ENCODE measurements around the gene RPLP2. TPM values are rescaled to one million over a fixed set of nuclear protein-coding genes. Genes with fewer than 3 reads are reported as not detected.

The RPLP2 gene
- total RNA-seq, 1 donor from 2014 or later = 1,651 TPM

DNA sequence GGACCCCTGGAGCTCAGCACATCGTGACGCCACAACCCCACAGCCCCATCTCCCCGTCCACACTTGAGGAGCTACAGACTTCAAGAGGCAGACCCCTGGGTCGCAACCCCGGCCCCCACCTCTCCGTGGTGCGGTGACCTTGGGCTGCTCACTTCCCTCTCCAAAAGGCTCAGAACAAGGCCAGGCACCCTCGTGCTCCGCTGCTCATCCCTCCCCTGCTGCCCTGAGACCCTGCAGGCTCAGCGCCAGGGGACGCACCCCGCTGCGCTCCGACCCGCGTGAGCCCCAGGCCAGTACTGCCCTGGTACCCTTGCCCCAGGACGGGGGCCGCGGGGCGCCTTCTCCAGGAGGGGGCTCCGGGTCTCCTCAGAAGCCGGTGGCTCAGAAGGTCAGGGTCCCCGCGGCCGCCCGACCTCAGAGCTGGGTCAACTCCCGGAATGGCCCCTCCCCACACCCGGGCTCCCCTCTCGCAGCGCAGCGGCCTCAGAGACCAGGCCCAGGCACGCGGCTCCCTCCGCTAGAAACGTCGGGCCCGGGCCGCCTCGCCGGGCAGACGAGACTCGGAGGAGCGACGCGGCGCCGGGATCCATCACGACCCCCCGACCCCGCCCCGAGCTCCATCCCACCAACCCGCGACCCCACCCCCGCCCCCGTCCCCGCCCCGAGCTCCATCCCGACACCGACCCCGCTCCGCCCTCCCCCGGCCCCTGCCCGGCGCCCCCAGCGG is 33.0 kb upstream of the RPLP2 start:
- H3K4me3 Mint-ChIP-seq = peak overlapping the region; percentile 73
- H3K27me3 Mint-ChIP-seq (ENCODE audit: low read depth) = no peaks in the 10 kb centered on the region
- peaks cover 14% of the 10 kb centered on the region for H3K4me1 Mint-ChIP-seq
- DNase-seq (ENCODE audit: low spot score in 2 of 2, unreplicated experiment in 2 of 2) = peak; percentile 48 to 67
- no peaks in the 10 kb centered on the region for H3K36me3 Mint-ChIP-seq
- H3K9me3 Mint-ChIP-seq = no peaks in the 10 kb centered on the region
- H3K27ac Mint-ChIP-seq = peak overlapping the region; percentile 59
- TF ChIP-seq, protein P1, sequence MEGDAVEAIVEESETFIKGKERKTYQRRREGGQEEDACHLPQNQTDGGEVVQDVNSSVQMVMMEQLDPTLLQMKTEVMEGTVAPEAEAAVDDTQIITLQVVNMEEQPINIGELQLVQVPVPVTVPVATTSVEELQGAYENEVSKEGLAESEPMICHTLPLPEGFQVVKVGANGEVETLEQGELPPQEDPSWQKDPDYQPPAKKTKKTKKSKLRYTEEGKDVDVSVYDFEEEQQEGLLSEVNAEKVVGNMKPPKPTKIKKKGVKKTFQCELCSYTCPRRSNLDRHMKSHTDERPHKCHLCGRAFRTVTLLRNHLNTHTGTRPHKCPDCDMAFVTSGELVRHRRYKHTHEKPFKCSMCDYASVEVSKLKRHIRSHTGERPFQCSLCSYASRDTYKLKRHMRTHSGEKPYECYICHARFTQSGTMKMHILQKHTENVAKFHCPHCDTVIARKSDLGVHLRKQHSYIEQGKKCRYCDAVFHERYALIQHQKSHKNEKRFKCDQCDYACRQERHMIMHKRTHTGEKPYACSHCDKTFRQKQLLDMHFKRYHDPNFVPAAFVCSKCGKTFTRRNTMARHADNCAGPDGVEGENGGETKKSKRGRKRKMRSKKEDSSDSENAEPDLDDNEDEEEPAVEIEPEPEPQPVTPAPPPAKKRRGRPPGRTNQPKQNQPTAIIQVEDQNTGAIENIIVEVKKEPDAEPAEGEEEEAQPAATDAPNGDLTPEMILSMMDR (IDR thresholded peaks at IDR 0.05; ENCODE audit: unreplicated experiment) = no peak

- Mint-ChIP-seq H3K36me3 (no peaks in the 10 kb centered on the region), H3K9me3 (no peaks in the 10 kb centered on the region), H3K4me3 (peak within 1 kb of the TSS; percentile 77), H3K27me3 (ENCODE audit: low read depth) (no peaks in the 10 kb centered on the region), H3K27ac (peak within 1 kb of the TSS; percentile 71), H3K4me1 (peaks cover 14% of the 10 kb centered on the region)
- peak; percentile 94 to 98 for DNase-seq (ENCODE audit: low spot score in 2 of 2, unreplicated experiment in 2 of 2)
- TF ChIP-seq, protein P1 (IDR thresholded peaks at IDR 0.05; ENCODE audit: unreplicated experiment) = no peak
These were observed 32.2 kb upstream of the RPLP2 start, which contains the start of gene GATD1 for GRCh38 chr11:777288-778255. GATD1 (minus strand) TSS chr11:777487; CDS start chr11:777462, 25 bp downstream.

DNA sequence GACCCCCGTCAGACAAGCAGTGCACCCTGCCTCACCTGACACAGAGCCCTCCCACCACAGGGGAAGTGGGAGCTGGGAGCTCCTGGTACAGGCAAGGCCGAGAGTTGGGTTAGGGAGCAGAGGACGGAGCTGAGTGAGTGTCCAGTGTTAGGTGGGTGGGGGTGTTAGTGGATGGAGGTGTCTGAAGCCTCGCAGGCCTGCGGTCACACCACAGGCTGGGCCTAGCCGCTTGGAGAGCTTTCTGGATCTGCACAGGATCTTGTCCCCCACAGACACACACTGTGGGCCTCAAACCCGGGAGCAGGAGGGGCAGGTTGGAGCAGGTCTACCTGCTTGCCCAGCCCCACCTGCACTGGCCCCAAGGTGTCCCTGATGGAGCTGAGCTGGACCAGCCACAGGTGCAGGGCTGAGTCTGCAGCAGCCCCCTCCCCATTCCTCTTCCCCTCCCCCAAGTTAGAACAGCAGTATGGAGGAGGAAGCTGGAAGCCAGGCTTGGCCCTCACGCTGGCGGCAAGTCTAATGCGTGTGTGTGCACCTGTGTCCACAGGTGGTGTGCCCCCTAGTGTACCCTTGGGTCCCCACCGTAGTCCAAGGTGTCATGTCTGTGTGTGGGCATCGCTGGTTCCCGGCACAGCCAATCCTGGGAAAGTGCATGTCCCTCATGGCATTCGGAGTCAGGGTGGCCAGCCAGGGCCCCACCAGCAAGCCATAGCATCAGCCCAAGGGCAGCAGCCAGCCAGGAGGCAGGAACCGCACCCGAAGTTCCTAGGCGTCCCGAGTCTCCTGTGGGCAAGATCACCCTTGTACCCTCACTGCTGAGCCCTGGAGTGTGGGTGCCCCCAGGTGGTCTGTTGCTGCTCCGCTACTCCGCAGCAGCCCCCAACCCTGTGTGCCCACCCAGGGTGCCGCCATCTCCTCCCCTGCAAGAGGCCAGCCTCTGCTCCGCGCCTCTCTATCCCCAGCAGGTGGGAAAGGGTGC is 30.5 kb upstream of the RPLP2 start:
- Mint-ChIP-seq H3K4me1 (peaks cover 26% of the 10 kb centered on the region), H3K4me3 (peak overlapping the region; percentile 54), H3K36me3 (peaks cover 3% of the 10 kb centered on the region), H3K27me3 (ENCODE audit: low read depth) (no peaks in the 10 kb centered on the region), H3K9me3 (no peaks in the 10 kb centered on the region), H3K27ac (no peak overlapping the region)
- TF ChIP-seq, protein P1 (IDR thresholded peaks at IDR 0.05; ENCODE audit: unreplicated experiment) = no peak
- no peak for DNase-seq (ENCODE audit: low spot score in 2 of 2, unreplicated experiment in 2 of 2)

DNA sequence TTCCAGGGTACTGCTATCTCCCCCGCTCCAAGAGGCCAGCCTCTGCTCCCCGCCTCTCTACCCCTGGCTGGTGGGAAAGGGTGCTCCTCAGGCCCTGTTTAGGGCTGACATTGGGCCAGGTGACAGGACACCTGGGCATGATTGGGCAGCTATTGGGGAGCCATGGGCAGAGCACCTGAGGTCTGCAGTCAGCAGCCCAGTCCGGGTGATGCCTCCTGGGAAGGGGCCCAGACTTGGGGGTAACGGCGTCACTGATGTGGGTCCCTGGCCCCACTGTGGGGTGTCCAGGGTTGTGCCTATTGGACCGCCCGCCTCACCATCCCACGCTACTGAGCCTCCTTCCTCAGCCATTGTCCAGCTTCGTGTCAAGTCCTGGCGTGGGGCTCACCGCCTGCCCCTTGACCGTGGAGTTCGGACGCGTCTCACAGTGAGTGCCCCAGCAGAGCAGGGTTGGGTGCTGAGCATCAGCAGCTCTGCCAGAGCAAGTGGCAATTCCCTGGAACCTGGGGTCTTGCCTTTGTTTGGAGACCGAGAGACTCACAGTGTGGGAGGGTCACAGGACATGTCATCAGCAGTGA is 29.7 kb upstream of the RPLP2 start:
- no peaks in the 10 kb centered on the region for H3K9me3 Mint-ChIP-seq
- TF ChIP-seq, protein P1 (IDR thresholded peaks at IDR 0.05; ENCODE audit: unreplicated experiment) = no peak
- H3K27ac Mint-ChIP-seq = no peak overlapping the region

More for the DNA sequence above, 29.7 kb upstream of the RPLP2 start:
- DNase-seq (ENCODE audit: low spot score in 2 of 2, unreplicated experiment in 2 of 2) = no peak
- no peak overlapping the region for H3K4me3 Mint-ChIP-seq
- H3K4me1 Mint-ChIP-seq = peaks cover 25% of the 10 kb centered on the region
- H3K27me3 Mint-ChIP-seq (ENCODE audit: low read depth) = no peaks in the 10 kb centered on the region
- H3K36me3 Mint-ChIP-seq = peaks cover 3% of the 10 kb centered on the region
